Measurements from ENCODE around the gene RNF145. TPM values are rescaled to one million over a fixed set of nuclear protein-coding genes. Genes with fewer than 3 reads are reported as not detected.

Gene RNF145
- total and polyA plus RNA-seq, 2 of the 13 experiments (the other 11 are each of a cell fraction or from before 2014, with no cell fraction given): 24.6 TPM

DNA sequence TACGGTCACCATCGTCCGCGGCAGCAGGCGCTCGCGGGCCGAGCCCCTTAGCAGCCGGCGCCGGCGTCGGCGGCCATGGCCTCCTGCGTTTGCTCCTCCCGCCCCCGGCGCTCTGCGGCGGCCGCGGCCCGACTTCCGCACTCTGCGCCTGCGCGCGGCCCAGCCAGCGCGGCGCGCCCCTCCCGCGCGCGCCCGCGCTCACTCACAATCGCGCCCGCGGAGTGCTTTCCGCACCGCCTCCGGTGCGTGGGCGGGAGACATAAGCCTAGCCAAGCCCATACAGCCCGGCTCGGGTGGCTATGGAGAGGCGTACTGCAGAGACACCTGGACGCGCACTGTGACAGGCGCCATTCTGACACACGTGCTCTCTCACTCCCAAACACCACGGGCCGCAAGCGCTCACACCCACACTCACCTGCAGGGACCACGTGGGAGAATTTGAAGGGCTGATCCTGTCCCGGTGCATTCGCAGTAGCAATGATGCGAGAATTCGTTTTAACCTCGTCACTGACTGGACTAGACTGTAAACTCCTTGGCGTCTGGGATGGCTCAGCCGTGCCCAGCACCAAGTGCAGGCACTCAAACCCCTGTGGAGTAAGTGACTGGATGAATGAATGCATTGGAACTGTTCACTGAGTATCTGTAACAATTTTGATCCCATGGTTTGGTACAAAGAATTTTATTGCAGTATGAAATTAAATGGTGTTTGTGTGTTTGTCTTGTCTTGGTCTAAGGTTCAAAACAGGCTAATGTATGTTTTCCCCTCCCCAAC lies at the start of gene RNF145 (continued):
- TF ChIP-seq PHF21A (CRISPR knock-in tag; IDR thresholded peaks at IDR 0.05) (peak; percentile 30; the same call in 1 of the 2 replicates), MAZ (IDR thresholded peaks at IDR 0.05; ENCODE audit: borderline replicate concordance, low read depth, low read length) (no peak), MAZ (CRISPR knock-in tag; IDR thresholded peaks at IDR 0.05; ENCODE audit: low read depth) (peak; percentile 77), HOXA9 (CRISPR knock-in tag; IDR thresholded peaks at IDR 0.05; ENCODE audit: borderline replicate concordance) (peak; percentile 54; the same call in 1 of the 2 replicates), ZFY (CRISPR knock-in tag; IDR thresholded peaks at IDR 0.05) (peak; percentile 89), SNRNP70 (IDR thresholded peaks at IDR 0.05; ENCODE audit: low read depth, low read length) (no peak), MIXL1 (CRISPR knock-in tag; IDR thresholded peaks at IDR 0.05) (no peak), ZNF546 (CRISPR knock-in tag; conservative IDR thresholded peaks at IDR 0.05) (peak; percentile 54; the same call in 1 of the 2 replicates), RXRB (CRISPR knock-in tag; IDR thresholded peaks at IDR 0.05; ENCODE audit: borderline replicate concordance) (no peak), ZNF7 (CRISPR knock-in tag; IDR thresholded peaks at IDR 0.05) (peak; percentile 52; the same call in 1 of the 2 replicates), ELF1 (CRISPR knock-in tag; IDR thresholded peaks at IDR 0.05) (no peak), FIP1L1 (IDR thresholded peaks at IDR 0.05; ENCODE audit: borderline replicate concordance, insufficient read depth, low read depth, low read length) (no peak)
- TF ChIP-seq, protein P1, sequence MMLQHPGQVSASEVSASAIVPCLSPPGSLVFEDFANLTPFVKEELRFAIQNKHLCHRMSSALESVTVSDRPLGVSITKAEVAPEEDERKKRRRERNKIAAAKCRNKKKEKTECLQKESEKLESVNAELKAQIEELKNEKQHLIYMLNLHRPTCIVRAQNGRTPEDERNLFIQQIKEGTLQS (CRISPR knock-in tag; IDR thresholded peaks at IDR 0.05): no peak
- TF ChIP-seq, protein P2, sequence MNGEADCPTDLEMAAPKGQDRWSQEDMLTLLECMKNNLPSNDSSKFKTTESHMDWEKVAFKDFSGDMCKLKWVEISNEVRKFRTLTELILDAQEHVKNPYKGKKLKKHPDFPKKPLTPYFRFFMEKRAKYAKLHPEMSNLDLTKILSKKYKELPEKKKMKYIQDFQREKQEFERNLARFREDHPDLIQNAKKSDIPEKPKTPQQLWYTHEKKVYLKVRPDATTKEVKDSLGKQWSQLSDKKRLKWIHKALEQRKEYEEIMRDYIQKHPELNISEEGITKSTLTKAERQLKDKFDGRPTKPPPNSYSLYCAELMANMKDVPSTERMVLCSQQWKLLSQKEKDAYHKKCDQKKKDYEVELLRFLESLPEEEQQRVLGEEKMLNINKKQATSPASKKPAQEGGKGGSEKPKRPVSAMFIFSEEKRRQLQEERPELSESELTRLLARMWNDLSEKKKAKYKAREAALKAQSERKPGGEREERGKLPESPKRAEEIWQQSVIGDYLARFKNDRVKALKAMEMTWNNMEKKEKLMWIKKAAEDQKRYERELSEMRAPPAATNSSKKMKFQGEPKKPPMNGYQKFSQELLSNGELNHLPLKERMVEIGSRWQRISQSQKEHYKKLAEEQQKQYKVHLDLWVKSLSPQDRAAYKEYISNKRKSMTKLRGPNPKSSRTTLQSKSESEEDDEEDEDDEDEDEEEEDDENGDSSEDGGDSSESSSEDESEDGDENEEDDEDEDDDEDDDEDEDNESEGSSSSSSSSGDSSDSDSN (CRISPR knock-in tag; IDR thresholded peaks at IDR 0.05): no peak
- TF ChIP-seq, protein P3, sequence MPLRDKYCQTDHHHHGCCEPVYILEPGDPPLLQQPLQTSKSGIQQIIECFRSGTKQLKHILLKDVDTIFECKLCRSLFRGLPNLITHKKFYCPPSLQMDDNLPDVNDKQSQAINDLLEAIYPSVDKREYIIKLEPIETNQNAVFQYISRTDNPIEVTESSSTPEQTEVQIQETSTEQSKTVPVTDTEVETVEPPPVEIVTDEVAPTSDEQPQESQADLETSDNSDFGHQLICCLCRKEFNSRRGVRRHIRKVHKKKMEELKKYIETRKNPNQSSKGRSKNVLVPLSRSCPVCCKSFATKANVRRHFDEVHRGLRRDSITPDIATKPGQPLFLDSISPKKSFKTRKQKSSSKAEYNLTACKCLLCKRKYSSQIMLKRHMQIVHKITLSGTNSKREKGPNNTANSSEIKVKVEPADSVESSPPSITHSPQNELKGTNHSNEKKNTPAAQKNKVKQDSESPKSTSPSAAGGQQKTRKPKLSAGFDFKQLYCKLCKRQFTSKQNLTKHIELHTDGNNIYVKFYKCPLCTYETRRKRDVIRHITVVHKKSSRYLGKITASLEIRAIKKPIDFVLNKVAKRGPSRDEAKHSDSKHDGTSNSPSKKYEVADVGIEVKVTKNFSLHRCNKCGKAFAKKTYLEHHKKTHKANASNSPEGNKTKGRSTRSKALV (CRISPR knock-in tag; IDR thresholded peaks at IDR 0.05): no peak
- TF ChIP-seq, protein P4, sequence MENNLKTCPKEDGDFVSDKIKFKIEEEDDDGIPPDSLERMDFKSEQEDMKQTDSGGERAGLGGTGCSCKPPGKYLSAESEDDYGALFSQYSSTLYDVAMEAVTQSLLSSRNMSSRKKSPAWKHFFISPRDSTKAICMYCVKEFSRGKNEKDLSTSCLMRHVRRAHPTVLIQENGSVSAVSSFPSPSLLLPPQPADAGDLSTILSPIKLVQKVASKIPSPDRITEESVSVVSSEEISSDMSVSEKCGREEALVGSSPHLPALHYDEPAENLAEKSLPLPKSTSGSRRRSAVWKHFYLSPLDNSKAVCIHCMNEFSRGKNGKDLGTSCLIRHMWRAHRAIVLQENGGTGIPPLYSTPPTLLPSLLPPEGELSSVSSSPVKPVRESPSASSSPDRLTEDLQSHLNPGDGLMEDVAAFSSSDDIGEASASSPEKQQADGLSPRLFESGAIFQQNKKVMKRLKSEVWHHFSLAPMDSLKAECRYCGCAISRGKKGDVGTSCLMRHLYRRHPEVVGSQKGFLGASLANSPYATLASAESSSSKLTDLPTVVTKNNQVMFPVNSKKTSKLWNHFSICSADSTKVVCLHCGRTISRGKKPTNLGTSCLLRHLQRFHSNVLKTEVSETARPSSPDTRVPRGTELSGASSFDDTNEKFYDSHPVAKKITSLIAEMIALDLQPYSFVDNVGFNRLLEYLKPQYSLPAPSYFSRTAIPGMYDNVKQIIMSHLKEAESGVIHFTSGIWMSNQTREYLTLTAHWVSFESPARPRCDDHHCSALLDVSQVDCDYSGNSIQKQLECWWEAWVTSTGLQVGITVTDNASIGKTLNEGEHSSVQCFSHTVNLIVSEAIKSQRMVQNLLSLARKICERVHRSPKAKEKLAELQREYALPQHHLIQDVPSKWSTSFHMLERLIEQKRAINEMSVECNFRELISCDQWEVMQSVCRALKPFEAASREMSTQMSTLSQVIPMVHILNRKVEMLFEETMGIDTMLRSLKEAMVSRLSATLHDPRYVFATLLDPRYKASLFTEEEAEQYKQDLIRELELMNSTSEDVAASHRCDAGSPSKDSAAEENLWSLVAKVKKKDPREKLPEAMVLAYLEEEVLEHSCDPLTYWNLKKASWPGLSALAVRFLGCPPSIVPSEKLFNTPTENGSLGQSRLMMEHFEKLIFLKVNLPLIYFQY (CRISPR knock-in tag; IDR thresholded peaks at IDR 0.05; ENCODE audit: borderline replicate concordance): no peak
- TF ChIP-seq, protein P5, sequence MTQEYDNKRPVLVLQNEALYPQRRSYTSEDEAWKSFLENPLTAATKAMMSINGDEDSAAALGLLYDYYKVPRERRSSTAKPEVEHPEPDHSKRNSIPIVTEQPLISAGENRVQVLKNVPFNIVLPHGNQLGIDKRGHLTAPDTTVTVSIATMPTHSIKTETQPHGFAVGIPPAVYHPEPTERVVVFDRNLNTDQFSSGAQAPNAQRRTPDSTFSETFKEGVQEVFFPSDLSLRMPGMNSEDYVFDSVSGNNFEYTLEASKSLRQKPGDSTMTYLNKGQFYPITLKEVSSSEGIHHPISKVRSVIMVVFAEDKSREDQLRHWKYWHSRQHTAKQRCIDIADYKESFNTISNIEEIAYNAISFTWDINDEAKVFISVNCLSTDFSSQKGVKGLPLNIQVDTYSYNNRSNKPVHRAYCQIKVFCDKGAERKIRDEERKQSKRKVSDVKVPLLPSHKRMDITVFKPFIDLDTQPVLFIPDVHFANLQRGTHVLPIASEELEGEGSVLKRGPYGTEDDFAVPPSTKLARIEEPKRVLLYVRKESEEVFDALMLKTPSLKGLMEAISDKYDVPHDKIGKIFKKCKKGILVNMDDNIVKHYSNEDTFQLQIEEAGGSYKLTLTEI (CRISPR knock-in tag; conservative IDR thresholded peaks at IDR 0.05): no peak

Measured in HepG2 (cell line).